ENCODE measurements around the gene FN3KRP.
"Not testable (repeated sequence)": the region's sequence is repeated elsewhere in the genome, so short reads cannot be mapped to it uniquely, and the experiment has no call there.

The FN3KRP gene

DNA sequence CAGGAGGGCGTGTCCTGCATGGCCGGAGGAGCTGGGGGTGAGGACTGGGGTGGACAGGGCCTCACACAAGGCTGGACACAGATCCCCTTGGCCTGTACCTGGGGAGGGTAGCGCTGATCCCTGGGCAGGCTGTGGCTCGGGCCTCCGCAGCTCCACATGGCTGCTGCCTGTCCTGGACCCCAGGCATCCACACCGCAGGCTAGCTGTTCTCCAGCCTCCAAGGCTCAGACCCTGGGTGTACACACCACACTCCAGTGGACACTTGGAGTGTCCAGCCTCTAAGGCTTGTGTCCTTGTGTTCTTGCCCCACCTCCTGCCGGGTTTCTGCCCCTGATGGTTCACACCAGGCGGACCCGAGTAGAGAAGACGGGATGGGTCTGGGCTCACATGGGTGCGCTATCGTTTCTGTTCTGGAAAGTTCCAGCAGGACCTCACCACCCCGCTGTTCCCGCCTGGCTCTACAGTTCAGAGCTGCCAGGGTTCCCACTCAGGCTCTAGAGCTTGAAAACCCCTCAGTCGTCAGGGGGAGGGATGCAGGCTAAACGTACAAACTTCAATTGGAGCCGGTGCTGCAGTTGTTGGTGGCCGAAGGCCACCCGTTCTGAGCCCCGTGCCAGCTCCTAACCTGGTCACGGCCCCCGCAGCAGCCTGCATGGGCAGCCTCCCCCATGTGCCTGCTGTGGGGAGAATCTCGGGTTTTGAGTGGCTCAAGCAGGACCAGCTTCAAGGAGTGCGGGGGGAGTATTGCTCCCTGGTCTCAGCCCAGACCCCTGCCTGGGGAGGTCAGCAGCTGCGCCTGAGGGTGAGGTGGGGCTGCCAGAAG, 6.6 kb upstream of the FN3KRP start:
- no peak for DNase-seq

DNA sequence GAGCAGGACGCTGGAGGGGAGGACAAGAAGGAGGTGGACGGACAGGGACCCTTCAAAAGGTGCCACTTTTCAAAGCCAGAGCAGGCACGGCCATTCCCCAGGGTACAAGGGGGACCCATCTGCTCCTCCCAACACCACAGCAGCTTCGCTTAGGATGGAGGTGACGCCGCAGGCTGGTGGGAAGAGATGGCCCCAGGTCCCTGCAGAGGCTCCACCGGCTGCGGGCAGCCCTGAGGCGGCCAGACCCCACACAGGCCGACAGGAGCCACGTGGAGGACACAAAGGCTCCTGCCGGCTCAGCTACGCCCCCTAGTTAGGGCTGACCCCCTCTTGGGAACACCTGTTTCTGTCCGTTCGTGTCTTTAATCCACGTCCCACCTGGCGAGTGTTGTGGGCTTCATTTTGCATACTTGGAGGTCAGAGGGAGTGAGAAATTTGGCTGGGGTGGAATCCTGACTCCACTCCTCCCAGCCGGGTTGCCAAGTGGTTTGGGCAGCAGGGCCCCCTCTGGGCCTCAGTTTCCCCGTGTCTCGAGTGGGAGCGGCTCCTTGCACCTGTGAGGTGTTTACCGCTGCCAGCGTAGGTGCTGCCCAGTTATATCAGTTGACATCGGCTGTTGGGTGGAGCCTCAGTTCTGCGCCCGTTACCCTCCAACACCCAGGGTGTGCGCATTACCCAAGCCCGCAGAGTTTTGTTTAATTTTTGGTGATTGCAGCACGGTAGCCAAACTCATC, 5.8 kb upstream of the FN3KRP start:
- no peak for DNase-seq

- DNase-seq: no peak
Measured at GRCh38 chr17:82713071-82713723, 3.3 kb upstream of the FN3KRP start.

- no peak for DNase-seq
Measured at GRCh38 chr17:82718986-82719685, 2.6 kb downstream of the FN3KRP start.

DNA sequence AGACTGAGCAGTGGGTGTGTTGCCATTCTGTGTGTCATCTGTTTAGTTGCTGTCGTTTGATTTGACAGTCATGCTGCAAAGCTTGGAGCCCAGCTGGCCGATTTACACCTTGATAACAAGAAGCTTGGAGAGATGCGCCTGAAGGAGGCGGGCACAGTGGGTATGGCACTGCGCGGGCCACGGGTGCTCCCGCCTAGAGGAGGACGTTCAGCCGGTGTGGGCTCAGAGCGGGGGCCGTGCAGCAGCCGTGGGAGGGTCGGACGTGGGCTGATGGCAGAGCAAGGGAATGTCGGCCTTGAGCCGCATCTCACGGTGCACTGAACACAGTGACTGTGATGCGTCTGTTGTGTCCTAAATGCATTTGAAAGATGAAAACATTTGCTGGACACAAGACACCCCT, 3.7 kb downstream of the FN3KRP start:
- DNase-seq: no peak

DNA sequence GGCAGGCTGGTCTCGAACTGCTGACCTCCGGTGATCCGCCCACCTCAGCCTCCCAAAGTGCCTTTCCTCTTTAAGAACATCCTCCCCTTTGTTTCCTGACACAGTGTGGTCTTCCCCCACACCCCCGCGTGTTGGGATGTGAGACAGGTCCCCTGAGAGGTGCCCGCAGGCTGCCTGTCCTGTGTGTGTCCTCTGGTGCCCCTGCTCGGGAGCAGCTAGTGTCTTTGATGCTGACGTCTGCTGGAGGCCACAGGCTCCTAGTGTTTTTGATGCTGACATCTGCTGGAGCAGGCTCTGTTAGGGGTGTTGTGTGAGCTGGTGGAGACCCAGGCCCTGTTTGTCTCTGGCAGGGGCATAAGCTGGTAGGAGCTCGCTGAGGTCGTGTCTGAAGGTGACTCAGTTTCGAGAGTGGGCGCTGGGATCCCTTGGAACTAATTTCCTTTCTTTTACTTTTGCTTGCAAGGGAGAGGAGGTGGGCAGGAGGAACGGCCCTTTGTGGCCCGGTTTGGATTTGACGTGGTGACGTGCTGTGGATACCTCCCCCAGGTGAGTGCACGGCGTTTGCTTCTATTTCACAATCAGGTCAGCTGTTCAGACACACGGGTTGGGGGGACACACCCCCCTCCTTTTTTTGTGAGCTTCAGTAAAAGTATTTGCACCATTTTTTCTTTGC, 6.0 kb downstream of the FN3KRP start:
- DNase-seq: no peak

DNA sequence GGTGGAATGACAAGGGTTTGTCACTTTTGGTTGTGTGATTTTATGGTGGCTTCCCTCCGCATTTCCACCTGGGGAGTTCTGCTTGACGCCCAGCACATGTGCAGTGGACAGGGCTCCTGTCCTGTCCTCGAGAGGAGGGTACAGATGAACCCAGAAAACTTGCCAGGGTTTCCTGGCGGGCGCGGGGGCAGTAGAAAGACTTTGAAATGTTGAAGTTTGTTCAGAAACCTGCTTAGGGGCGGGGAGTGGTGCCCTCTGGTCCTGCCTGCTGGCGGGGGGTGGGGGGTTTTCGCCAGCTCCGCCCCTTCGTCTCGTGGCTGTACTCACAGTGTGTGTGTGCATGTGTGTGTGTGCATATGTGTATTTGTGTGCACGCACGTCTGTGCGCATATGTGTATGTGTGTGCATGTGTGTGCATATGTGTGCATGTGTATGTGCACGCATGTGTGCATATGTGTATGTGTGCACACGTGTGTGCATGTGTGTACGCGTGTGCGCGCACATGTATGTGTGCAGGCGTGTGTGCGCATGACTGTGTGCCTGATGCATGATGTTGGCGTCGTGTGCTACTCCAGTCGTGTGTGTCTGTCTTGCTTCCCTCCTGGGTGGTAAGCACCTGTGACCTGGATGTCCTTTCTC, 6.8 kb downstream of the FN3KRP start:
- DNase-seq: no peak

DNA sequence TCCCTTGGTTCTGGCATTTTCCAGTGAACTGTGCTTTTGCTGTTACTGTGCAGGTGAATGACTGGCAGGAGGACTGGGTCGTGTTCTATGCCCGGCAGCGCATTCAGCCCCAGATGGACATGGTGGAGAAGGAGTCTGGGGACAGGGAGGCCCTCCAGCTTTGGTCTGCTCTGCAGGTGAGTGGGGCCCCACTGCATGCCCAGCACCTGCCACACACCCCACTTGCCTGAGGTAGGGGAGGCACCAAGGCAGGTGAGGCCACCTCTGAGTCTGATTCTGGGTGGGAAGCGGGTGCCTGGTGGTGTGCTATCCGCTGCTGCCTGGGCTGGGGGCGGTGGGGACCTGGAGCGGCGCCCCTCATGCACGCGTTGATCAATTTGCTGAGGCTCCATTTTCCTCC, 9.9 kb downstream of the FN3KRP start:
- DNase-seq: no peak

DNA sequence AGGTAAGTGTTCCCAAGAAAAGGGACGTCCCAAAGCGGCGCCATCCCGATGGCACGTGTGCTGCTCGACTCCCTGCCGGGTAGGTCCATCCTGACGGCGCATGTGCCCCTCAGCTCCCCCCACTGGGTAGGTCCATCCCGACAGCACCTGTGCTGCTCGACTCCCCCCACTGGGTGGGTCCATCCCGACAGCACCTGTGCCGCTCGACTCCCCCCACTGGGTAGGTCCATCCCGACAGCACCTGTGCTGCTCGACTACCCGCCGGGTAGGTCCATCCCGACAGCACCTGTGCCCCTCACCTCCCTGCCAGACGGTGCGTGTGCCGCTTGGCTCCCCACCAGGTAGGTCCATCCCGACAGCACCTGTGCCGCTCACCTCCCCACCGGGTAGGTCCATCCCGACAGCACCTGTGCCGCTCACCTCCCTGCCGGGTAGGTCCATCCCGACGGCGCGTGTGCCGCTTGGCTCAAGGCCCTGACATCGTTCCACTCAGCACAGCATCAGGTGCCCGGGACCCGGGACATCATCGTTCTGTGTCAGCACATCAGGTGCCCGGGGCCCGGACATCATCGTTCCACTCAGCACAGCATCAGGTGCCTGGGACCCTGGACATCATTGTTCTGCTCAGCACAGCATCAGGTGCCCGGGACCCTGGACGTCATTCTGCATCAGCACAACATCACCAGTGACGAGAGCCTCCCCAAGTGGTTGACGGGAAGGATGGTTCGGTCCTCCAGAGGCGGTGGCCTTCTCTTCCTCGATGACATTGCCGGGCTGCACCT, 13.2 kb downstream of the FN3KRP start:
- no peak for DNase-seq

DNA sequence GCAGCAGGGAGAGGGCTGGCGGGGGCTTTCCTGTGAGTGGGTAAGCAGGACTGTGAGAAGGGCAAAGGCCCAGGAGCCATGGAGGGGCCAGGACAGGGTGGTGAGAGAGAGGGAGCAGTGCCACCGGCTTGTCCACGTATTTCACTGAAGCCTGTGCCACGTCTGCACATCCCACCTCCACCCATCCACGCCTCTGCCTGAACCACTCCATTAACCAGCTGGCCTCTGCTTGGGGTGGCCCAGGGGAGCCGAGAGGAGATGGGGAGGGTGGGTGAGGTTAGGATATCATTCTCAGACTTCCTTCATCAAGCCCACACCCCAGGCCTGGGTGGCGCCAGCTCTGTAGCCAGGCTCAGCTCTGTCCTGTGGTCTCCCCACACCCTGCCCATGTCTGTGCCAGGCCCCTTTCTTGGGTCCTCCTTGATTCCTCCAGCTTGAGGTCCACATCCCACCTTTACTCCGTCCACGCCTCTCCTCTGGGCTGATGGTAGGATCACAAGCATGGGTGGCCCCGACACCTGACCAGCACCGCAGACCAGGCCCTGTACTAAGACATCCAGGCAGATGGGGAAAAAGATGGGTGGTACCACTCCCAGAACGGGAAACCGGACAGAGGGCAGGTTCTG, 15.7 kb downstream of the FN3KRP start:
- no peak for DNase-seq

DNA sequence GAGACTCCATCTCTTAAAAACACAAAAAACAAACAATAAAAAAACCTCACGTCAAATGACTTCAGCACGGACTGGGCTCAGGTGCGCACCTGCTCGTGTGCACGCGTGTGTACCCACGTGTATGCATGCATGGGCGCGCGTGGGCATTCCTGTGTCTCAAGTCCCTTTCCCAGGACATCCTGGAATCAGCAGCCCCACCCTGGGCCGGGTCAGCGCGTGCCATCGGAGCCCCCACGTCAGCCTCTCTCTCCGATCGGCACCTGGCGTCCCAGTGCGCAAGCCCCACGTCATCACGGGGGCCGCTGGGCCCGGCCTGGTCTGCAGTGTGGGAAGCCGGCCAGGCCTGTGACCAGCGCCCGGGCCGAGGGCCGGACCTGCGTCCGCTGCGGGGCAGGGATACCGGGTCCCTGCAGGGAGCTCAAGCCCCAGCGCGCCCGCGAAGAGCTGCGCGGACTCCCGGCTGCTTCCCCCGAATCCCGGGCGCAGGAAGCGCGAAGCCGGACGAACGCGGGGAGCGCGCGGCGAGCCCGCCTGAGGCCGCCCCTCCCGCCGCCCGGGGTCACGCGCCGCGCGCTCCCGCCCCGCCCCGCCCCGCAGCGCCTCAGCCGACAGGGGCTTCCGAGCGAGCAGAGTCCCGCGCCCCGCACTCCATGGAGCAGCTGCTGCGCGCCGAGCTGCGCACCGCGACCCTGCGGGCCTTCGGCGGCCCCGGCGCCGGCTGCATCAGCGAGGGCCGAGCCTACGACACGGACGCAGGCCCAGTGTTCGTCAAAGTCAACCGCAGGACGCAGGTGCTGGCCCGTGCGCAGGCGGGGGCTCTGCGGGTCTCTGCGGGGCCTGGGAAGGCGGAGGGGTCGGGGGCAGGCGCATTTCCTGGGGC, 18.7 kb downstream of the FN3KRP start, which contains the start of gene FN3K:
Gene FN3K, plus strand, starts transcription at position 629 of the 880 bp plus-strand sequence. Its CDS starts 22 bp downstream, at position 651.
- DNase-seq: peak; percentile 6 to 16

DNA sequence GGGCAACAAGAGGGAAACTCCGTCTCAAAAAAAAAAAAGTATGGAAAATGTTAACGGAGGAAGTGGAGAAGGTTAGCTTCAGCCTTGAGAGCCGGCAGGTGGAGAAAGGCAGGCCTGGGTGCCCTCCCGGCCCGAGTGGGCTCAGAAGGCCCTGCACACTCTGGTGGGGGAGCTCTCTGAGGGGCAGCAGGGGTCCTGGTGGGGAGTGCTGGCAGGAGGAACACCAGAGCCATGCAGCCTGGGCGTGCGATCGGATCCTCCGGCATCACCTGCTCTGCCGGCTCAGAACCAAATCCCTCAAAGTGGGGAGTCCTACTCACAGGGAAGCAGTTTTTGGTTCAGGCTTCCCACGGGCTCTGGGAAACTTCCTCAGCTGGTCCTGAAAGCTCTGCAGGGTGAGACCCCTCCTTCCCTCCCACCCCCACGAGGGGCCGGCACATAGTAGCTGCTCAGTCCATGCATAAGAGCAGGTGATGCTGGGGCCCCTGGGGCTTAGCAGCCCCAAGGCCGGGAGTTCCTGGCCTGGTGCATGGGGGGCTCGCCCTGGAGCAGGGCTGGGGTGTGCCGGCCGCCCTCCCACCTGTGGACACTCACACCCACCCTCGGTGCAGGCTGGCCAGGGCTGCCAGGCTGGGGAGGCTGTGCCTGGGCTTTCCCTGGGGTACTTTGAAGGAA, 20.1 kb downstream of the FN3KRP start:
- DNase-seq: no peak

DNA sequence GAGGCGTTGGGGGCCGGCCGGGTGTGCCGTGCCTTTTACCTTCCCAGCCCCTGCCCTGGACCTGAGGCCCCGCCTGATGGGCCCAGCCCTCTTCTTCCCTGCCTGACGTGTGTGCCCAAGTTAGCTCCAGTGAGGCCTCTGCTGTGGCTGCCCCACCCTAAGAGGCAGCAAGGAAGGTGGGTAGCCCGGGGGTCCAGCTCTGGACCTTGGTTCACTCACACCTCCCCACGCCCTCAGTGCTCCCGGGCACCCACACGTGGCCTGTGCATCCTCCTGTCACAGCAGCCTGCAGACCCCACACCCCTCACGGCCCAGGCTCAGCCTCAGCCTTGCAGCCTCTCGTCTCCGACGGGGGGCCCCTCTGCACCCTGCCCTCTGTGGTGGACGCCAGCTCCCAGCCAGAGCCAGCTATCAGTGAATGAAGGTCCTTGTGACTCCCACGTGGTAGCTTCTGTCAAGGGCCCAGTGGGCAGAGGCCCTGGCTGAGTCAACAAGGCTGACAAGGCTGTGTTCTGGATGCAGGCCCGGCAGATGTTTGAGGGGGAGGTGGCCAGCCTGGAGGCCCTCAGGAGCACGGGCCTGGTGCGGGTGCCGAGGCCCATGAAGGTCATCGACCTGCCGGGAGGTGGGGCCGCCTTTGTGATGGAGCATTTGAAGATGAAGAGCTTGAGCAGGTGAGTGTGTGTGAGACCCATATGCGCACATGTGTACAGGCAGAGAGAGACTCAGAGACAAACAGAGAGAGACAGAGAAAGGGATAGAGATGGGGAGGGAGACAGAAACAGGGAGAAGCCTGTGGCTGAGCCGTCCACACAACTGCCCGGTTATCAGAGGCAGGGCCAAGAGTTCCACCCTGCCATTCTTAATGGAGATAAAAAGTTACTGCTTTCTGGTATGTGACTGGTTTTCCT, 21.7 kb downstream of the FN3KRP start:
- no peak for DNase-seq

DNA sequence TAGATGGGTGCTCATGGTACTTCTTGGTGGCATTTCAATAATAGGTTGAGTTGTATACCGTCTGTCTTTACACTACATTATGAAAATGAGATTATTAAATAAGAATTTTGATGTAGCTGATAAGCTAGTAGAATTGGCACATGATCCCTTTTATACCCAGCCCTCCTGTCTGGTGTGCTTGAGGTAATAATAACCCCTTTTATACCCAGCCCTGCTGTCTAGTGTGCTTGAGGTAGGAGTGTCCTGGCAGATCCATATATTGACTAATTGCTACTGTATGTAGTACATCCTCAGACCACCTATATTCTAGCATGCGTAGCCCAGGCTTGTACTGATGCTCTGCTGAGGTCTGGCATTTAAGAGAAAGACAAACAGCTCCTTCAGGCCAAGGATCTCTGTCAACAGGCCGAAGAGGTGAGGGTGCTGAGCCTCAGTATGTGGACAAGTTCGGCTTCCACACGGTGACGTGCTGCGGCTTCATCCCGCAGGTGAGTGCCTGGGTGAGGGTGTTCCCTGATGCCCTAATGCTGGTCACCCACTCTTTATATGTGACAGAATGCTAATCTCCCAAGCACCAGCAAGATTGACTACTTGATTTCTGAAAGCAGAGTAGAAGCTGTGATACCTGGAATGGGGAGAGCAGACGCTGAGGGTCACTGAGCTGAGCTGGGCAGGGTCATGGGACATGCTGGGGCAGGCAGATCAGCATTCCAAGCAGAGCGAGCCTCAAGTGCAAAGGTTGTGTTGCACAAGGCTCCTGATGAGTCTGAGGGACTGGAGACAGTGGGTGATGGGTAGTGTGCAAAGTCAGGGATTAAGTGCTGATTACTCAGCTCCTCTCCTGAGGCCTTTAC, 24.6 kb downstream of the FN3KRP start:
- no peak for DNase-seq

DNA sequence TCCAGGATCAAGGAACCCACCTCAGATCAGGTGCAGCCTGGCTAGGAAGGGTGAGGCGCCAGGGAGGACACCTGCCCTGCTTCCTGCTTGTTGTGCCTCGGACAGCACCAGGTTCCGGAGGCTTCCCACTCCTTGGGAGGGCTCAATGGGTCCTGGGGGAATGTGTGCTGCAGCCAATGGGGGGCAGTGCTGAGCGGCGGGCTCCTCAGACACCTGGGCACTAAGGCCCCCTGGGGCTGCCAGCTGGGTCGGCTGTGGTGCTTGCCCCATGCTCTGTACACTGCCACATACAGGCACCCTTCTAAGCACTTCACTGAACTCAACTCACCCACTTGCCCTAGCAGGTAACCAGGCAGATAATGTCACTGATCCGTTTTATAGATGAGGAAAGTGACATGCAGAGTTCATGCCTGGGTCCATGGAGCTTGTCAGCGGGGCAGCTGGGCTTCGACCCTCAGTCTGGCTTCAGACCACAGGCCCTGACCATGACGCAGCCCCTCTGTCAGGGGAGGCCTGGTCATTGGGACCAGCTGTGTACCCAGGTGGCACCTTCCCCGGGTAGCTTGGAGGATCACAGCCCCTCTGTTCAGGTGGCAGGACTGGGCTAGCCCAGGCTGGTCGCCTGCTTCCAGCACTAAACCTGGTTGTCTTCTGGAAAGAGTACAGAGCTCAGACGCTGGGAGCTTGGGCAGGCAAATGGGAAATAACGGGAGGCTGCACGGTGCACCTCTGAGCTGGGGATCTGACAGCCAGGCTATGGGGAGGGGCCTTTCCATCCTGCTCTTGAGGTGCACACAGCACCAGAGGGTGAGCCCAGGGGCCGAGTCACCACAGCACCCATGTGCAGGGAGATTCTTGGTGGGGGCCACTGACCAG, 27.1 kb downstream of the FN3KRP start:
- no peak for DNase-seq

DNA sequence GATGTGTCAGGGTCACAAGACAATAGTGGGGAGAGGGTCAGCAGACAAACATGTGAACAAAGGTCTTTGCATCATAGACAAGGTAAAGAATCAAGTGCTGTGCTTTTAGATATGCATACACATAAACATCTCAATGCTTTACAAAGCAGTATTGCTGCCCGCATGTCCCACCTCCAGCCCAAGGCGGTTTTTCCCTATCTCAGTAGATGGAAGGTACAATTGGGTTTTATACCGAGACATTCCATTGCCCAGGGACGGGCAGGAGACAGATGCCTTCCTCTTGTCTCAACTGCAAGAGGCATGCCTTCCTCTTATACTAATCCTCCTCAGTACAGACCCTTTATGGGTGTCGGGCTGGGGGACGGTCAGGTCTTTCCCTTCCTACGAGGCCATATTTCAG, 28.2 kb downstream of the FN3KRP start:
- not testable (repeated sequence) for DNase-seq

Measured in inflammatory macrophage treated with lipopolysaccharide for 1 hour (primary cell).